ENCODE measurements around the gene TMEM81.

Gene TMEM81

DNA sequence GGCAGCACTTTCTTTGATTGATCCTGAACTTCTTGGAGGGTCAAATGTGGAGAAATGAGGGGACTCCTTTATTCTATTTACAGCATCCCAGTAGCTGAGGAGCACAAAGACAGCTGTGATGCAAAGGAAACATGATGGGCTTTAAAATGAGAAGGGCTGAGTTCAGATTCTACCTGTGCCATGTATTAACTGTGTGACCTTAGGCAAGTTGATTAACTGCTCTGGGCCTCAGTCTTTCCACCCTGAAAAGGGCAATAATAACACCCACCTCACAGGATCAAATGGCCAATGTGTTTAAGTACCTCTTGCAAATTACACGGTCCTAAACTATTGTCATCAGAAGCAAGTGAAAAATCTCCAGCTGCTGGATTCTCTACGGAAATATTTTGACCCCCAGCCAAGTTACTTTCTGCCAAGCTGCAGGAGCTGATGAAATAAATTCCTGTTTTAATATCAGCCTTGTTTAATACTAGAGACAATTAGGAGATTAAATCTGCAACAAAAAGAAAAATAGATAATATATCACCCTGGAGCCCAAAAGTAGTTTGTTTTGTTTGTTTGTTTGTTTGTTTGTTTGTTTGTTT lies 15.7 kb downstream of the TMEM81 start:
- H3K4me3 ChIP-seq (ENCODE audit: low read depth, low read length) = no peak overlapping the region
- DNase-seq (ENCODE audit: low read depth) = no peak
- no peak for TF ChIP-seq CTCF (IDR thresholded peaks at IDR 0.05; ENCODE audit: insufficient read depth, low read depth, low read length, missing control alignments)

DNA sequence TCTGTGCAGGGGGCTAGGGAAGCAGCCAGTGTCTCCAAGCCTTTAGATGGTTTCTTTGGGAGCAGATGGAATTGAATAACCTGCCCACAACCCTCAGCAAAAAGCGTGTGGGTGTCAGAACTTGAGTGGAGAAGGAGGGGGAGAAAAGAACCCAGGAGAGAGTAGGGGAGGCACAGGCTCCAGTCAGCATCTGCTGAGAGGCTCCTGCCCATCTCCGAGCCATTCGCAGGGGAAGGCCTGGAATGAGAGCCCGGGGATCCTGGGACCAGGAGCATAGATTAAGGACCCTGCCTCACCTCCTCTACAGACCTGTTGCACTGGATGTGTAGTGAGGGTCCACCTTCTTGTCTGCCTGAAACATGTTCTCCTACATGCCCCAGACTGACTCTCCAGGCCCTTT lies 16.3 kb downstream of the TMEM81 start:
- no peak overlapping the region for H3K4me3 ChIP-seq (ENCODE audit: low read depth, low read length)
- no peak for DNase-seq (ENCODE audit: low read depth)
- TF ChIP-seq CTCF (IDR thresholded peaks at IDR 0.05; ENCODE audit: insufficient read depth, low read depth, low read length, missing control alignments) = no peak

- H3K4me3 ChIP-seq (ENCODE audit: low read depth, low read length) = no peak overlapping the region
- TF ChIP-seq CTCF (IDR thresholded peaks at IDR 0.05; ENCODE audit: insufficient read depth, low read depth, low read length, missing control alignments) = no peak
- DNase-seq (ENCODE audit: low read depth) = no peak
Observed at GRCh38 chr1:205067031-205067430, 17.2 kb downstream of the TMEM81 start.

- TF ChIP-seq CTCF (IDR thresholded peaks at IDR 0.05; ENCODE audit: insufficient read depth, low read depth, low read length, missing control alignments) = no peak
- DNase-seq (ENCODE audit: low read depth) = no peak
- no peak overlapping the region for H3K4me3 ChIP-seq (ENCODE audit: low read depth, low read length)
Observed at GRCh38 chr1:205066141-205066818, 18.0 kb downstream of the TMEM81 start.

DNA sequence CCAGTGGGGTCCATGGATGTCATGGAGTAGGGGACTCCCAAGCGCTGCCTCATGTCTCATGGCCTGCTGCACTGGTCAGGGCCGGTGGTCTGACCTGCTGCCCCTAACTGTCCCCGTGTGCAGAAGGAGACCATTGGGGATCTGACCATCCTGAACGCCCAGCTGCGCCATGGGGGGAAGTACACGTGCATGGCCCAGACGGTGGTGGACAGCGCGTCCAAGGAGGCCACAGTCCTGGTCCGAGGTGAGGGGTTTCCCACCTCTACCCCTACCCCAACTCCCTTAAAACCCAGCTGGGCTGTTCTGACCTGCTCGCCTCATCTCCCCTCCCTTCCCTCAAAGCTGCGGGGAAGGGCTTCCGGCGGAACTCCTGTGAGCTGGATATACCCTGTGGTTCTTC lies 18.6 kb downstream of the TMEM81 start:
- no peak for TF ChIP-seq CTCF (IDR thresholded peaks at IDR 0.05; ENCODE audit: insufficient read depth, low read depth, low read length, missing control alignments)
- DNase-seq (ENCODE audit: low read depth) = no peak
- H3K4me3 ChIP-seq (ENCODE audit: low read depth, low read length) = no peak overlapping the region

DNA sequence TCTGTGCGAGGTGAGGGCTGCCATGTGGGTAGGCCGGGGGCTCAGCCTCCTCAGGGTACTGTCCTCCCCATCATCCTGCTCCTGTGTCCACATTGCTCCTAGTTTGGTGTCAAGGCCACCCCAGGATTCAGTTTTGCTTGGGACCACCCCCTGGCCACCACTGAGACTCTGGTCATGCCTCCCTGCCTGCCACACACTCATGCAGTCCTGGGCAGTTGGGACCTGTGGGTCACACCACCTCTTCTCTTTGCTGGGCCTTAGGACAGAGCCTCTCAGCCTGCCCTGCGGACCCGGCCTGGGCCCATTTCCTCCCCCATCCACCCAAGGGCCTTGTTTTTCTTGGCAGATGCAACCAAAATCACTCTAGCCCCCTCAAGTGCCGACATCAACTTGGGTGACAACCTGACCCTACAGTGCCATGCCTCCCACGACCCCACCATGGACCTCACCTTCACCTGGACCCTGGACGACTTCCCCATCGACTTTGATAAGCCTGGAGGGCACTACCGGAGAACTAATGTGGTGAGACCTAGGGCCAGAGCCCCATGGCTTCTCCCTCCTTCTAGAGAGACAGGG lies 19.4 kb downstream of the TMEM81 start:
- no peak for TF ChIP-seq CTCF (IDR thresholded peaks at IDR 0.05; ENCODE audit: insufficient read depth, low read depth, low read length, missing control alignments)
- no peak for DNase-seq (ENCODE audit: low read depth)
- no peak overlapping the region for H3K4me3 ChIP-seq (ENCODE audit: low read depth, low read length)
